Astrocyte (in vitro differentiated cells and primary cell): ENCODE data around the gene ETV7. TPM values are rescaled to one million over a fixed set of nuclear protein-coding genes. Genes with fewer than 3 reads are reported as not detected.
"Not testable (repeated sequence)": the region's sequence is repeated elsewhere in the genome, so short reads cannot be mapped to it uniquely, and the experiment has no call there.

Source experiments
- DNase-seq: peaks from one replicate; pipeline ENCODE4 v3.0.0-alpha.2; 2010; ENCODE audit warnings: low read depth
- FAIRE-seq: peaks from 2 replicates; lab custom pipeline; 2011; peaks lifted over from hg19 to GRCh38; lab: Jason Lieb, UNC
- H2AFZ ChIP-seq: 2 replicates; pipeline ENCODE4 v1.6.0; 2012; ENCODE audit warnings: low read depth, low read length, inconsistent platforms
- H3K27ac ChIP-seq: 2 replicates; pipeline ENCODE4 v1.5.1; 2011; ENCODE audit warnings: low read depth, low read length, inconsistent platforms
- H3K27me3 ChIP-seq: 2 replicates; pipeline ENCODE4 v1.6.0; 2011; ENCODE audit warnings: low read length, inconsistent platforms; ENCODE audit not compliant: insufficient read depth
- H3K36me3 ChIP-seq: 2 replicates; pipeline ENCODE4 v1.5.1; 2011; ENCODE audit warnings: low read length, inconsistent platforms; ENCODE audit not compliant: insufficient read depth
- H3K4me1 ChIP-seq: 2 replicates; pipeline ENCODE4 v1.5.1; 2011; ENCODE audit warnings: low read length, inconsistent platforms; ENCODE audit not compliant: insufficient read depth
- H3K4me2 ChIP-seq: 2 replicates; pipeline ENCODE4 v1.6.0; 2012; ENCODE audit warnings: low read length, inconsistent platforms
- H3K4me3 ChIP-seq: 2 replicates; pipeline ENCODE4 v1.5.1; 2011; ENCODE audit warnings: low read depth, mild to moderate bottlenecking, low read length, inconsistent platforms; ENCODE audit not compliant: insufficient read depth
- H3K79me2 ChIP-seq: 2 replicates; pipeline ENCODE4 v1.6.0; 2012; ENCODE audit warnings: mild to moderate bottlenecking, low read length, inconsistent platforms; ENCODE audit not compliant: insufficient read depth
- H3K9ac ChIP-seq: 2 replicates; pipeline ENCODE4 v1.6.0; 2012; ENCODE audit warnings: mild to moderate bottlenecking, low read length, inconsistent platforms
- H3K9me3 ChIP-seq: 2 replicates; pipeline ENCODE4 v1.5.1; 2012; ENCODE audit warnings: low read depth, mild to moderate bottlenecking, low read length, inconsistent platforms; ENCODE audit not compliant: insufficient read depth
- H4K20me1 ChIP-seq: 2 replicates; pipeline ENCODE4 v1.6.0; 2012; ENCODE audit warnings: low read length, inconsistent platforms; ENCODE audit not compliant: insufficient read depth
- H3K27ac Mint-ChIP-seq: one replicate; pipeline ENCODE4 v1.8.0; 2021; ENCODE audit warnings: mild to moderate bottlenecking, mixed read lengths; ENCODE audit not compliant: unreplicated experiment
- H3K27me3 Mint-ChIP-seq: one replicate; pipeline ENCODE4 v1.8.0; 2021; ENCODE audit warnings: low read depth, mixed read lengths; ENCODE audit not compliant: unreplicated experiment
- H3K36me3 Mint-ChIP-seq: one replicate; pipeline ENCODE4 v1.8.0; 2021; ENCODE audit warnings: low read depth, mixed read lengths; ENCODE audit not compliant: unreplicated experiment
- H3K4me1 Mint-ChIP-seq: one replicate; pipeline ENCODE4 v1.8.0; 2021; ENCODE audit warnings: low read depth, mixed read lengths; ENCODE audit not compliant: unreplicated experiment
- H3K4me3 Mint-ChIP-seq: one replicate; pipeline ENCODE4 v1.8.0; 2021; ENCODE audit warnings: mild to moderate bottlenecking, moderate library complexity, mixed read lengths; ENCODE audit not compliant: unreplicated experiment
- H3K9me3 Mint-ChIP-seq: one replicate; pipeline ENCODE4 v1.8.0; 2021; ENCODE audit warnings: mild to moderate bottlenecking, mixed read lengths; ENCODE audit not compliant: unreplicated experiment
- EZH2 ChIP-seq: IDR thresholded peaks from 2 replicates; pipeline ENCODE4 v1.6.1; 2012; ENCODE audit warnings: mild to moderate bottlenecking, low read length, inconsistent platforms; ENCODE audit not compliant: insufficient read depth
- total RNA-seq: library from RNA; stranded (reverse); gene quantifications from 2 replicates; pipeline ENCODE4 v1.2.1, GENCODE V29; 2021
- TF ChIP-seq, protein P1 (sequence below): IDR thresholded peaks from 2 replicates; pipeline ENCODE4 v1.5.1; 2011; ENCODE audit warnings: low read depth, mild to moderate bottlenecking, inconsistent platforms, low read length, moderate library complexity; ENCODE audit not compliant: insufficient read depth

The ETV7 gene
- total RNA-seq, 1 donor from 2014 or later: 2.4 TPM

DNA sequence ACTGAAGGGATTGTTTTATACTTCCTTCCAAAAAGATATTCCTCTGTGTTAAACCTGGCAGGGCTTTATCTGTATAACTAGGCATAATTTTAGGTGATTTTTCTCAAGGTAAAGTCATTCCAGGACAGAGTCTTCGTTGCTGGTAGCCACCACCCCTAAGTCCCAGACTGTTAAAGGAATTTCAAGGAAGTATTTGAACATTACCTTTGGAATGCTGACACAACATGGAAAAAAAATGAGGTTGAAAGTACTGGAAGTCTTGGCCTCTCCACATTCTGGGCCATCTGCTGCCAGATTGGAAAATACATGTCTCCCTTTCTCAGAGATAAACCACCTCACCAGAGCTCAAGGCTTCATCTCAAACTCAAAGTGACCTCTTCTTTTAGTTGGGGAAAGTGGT is 27.0 kb upstream of the ETV7 start:
- Histone ChIP-seq H3K9me3 (no peaks in the 10 kb centered on the region), H3K36me3 (no peaks in the 10 kb centered on the region), H3K27ac (no peak overlapping the region), H3K4me2 (no peak overlapping the region), H4K20me1 (no peaks in the 10 kb centered on the region), H3K79me2 (no peaks in the 10 kb centered on the region), H3K9ac (no peak overlapping the region), H2AFZ (no peak overlapping the region), H3K4me1 (no peaks in the 10 kb centered on the region), H3K4me3 (no peak overlapping the region), H3K27me3 (no peaks in the 10 kb centered on the region)
- TF ChIP-seq EZH2: no peak
- TF ChIP-seq, protein P1, sequence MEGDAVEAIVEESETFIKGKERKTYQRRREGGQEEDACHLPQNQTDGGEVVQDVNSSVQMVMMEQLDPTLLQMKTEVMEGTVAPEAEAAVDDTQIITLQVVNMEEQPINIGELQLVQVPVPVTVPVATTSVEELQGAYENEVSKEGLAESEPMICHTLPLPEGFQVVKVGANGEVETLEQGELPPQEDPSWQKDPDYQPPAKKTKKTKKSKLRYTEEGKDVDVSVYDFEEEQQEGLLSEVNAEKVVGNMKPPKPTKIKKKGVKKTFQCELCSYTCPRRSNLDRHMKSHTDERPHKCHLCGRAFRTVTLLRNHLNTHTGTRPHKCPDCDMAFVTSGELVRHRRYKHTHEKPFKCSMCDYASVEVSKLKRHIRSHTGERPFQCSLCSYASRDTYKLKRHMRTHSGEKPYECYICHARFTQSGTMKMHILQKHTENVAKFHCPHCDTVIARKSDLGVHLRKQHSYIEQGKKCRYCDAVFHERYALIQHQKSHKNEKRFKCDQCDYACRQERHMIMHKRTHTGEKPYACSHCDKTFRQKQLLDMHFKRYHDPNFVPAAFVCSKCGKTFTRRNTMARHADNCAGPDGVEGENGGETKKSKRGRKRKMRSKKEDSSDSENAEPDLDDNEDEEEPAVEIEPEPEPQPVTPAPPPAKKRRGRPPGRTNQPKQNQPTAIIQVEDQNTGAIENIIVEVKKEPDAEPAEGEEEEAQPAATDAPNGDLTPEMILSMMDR: no peak
- peak overlapping the region; percentile 58 for H3K27ac Mint-ChIP-seq
- H3K36me3 Mint-ChIP-seq: peaks cover 2% of the 10 kb centered on the region
- DNase-seq (peak; percentile 59), FAIRE-seq (peak; percentile 58)
- peaks cover 2% of the 10 kb centered on the region for H3K27me3 Mint-ChIP-seq
- peaks cover 10% of the 10 kb centered on the region for H3K4me1 Mint-ChIP-seq
- no peak overlapping the region for H3K4me3 Mint-ChIP-seq
- no peaks in the 10 kb centered on the region for H3K9me3 Mint-ChIP-seq

- H4K20me1 ChIP-seq: no peaks in the 10 kb centered on the region
- H3K79me2 ChIP-seq: no peaks in the 10 kb centered on the region
- H3K27ac ChIP-seq: no peak overlapping the region
- H3K36me3 ChIP-seq: no peaks in the 10 kb centered on the region
- FAIRE-seq (no peak), DNase-seq (no peak)
- Mint-ChIP-seq H3K9me3 (no peaks in the 10 kb centered on the region), H3K36me3 (peaks cover 2% of the 10 kb centered on the region), H3K27me3 (peaks cover 2% of the 10 kb centered on the region), H3K4me3 (no peak overlapping the region), H3K4me1 (peaks cover 10% of the 10 kb centered on the region), H3K27ac (peak overlapping the region; percentile 82)
- H3K4me2 ChIP-seq: no peak overlapping the region
- H3K9ac ChIP-seq: no peak overlapping the region
- H3K4me1 ChIP-seq: no peaks in the 10 kb centered on the region
- H2AFZ ChIP-seq: no peak overlapping the region
- no peaks in the 10 kb centered on the region for H3K9me3 ChIP-seq
- H3K27me3 ChIP-seq: no peaks in the 10 kb centered on the region
- H3K4me3 ChIP-seq: no peak overlapping the region
- no peak for TF ChIP-seq EZH2
- TF ChIP-seq, protein P1: no peak
These were observed 26.3 kb upstream of the ETV7 start for GRCh38 chr6:36413489-36414480.

- not testable (repeated sequence) for H2AFZ ChIP-seq, H3K4me3 Mint-ChIP-seq, H3K4me3 ChIP-seq, H3K36me3 ChIP-seq, DNase-seq, FAIRE-seq, H3K4me1 ChIP-seq, H4K20me1 ChIP-seq, H3K27ac Mint-ChIP-seq, H3K9ac ChIP-seq, H3K79me2 ChIP-seq, H3K9me3 ChIP-seq, H3K27me3 ChIP-seq, H3K4me2 ChIP-seq, H3K27ac ChIP-seq, H3K4me1 Mint-ChIP-seq, H3K36me3 Mint-ChIP-seq, H3K9me3 Mint-ChIP-seq
- H3K27me3 Mint-ChIP-seq: peaks cover 12% of the 10 kb centered on the region
These were observed 22.2 kb upstream of the ETV7 start for GRCh38 chr6:36409718-36410117.
